ENCODE data around the gene CDK10.

DNA sequence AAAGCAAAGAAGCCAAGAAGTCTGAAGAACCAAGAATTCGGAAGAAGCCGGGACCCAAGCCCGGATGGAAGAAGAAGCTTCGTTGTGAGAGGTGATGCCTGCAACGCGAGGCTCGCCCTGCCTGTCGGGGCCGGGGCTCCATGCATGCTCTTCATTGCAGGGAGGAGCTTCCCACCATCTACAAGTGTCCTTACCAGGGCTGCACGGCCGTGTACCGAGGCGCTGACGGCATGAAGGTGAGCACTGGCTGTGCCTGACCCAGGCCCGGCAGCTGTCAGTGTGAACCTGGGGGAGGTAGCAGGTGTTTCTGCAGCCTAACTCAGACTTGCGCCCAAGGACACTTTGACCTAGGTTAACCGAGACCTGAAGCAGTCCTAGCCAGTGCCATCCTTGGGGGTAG, 46.8 kb downstream of the CDK10 start:
- TF ChIP-seq, protein P1, sequence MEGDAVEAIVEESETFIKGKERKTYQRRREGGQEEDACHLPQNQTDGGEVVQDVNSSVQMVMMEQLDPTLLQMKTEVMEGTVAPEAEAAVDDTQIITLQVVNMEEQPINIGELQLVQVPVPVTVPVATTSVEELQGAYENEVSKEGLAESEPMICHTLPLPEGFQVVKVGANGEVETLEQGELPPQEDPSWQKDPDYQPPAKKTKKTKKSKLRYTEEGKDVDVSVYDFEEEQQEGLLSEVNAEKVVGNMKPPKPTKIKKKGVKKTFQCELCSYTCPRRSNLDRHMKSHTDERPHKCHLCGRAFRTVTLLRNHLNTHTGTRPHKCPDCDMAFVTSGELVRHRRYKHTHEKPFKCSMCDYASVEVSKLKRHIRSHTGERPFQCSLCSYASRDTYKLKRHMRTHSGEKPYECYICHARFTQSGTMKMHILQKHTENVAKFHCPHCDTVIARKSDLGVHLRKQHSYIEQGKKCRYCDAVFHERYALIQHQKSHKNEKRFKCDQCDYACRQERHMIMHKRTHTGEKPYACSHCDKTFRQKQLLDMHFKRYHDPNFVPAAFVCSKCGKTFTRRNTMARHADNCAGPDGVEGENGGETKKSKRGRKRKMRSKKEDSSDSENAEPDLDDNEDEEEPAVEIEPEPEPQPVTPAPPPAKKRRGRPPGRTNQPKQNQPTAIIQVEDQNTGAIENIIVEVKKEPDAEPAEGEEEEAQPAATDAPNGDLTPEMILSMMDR (IDR thresholded peaks at IDR 0.05), result no peak
- no peak for TF ChIP-seq POLR2A (IDR thresholded peaks at IDR 0.05)
